Inferior parietal cortex (tissue), 1 donor: ENCODE results near the gene EEFSEC.

Experiments
- DNase-seq: peaks from one replicate; pipeline ENCODE4 v3.0.0-alpha.2; 2016; ENCODE audit errors: extremely low spot score

Gene EEFSEC

GRCh38 chr3:128316481-128316891 lies 163.2 kb downstream of the EEFSEC start:
- DNase-seq, result no peak

DNA sequence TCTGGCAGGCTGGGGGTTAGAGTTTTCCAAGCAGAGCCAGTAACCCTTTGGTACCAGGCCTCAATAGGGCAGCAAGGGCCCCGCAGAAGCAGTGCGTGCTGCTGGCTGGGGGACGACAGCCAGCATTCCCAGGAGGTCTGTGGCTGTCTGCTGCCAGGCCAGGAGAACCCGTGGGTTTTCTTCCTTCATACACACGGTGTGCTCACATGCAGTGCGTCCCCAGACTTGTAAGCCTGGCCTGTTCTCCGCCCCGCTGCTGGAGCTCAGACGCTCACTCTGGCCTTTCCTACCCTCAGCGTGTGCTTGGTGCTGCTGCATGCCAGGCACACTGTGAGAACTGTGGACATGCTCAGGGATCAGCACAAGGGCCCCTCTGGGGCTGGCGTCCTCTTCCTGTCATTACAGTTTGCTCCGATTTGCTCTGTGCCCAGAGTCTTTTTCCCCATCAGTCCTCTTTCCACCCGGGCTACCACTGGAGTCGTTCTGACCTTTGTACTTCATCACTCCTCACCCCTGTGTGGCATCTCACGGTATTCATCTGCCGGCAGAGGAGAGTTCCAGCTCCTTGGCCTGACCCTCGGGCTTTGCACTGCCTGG lies 163.9 kb downstream of the EEFSEC start:
- no peak for DNase-seq

GRCh38 chr3:128317698-128318231 lies 164.5 kb downstream of the EEFSEC start:
- DNase-seq, result no peak

DNA sequence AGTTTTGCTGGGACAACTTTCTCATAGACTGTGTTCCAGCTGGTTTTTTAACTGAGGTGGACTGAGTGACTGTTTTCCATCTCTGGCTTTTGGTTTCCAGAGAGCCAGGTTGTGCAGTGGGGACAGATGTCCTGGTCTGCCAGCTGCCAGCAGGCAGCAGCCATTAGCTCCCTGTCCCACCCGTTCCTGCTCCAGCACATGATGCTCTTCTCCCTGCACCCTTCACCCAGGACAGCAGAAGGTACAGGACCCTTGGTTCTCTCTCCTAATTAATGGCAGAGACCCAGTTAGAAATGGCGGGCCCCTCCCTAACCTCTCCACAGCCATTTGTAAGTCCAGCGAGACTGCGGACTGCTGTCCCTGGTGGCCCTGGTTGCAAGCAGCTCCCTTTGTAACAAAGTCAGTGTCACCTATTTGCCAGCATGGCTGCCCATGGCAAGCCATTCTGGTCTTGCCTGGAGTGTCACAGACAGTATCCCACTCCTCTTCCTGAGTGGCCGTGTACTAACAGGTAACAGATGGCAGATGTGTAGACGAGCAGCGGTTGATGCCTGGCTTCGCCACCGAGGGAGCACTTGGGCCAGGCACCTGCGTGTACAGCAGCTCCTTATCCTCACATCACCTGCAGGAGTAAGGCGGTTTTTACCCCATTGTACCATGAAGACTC lies 165.1 kb downstream of the EEFSEC start:
- no peak for DNase-seq

DNA sequence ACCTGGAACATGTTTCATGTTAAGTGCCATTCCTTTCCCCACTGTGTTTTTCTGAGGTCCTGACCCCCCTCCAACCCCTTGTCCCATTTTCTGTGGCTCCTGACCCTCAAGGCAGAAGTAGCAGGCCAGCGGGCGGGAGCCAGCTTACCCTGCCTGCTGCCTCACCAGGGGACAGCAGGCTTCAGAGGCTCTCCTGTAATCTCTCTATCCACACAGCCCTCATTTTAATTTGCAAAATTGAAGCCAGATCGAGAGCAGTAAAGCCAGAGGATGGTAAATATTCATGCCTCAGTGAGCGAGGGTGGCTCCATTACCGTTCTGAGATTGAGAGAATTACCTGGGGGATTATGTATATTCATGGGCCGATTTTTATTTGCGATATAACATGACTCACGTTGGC lies 165.8 kb downstream of the EEFSEC start:
- DNase-seq, result no peak

GRCh38 chr3:128319741-128320141 lies 166.5 kb downstream of the EEFSEC start:
- DNase-seq, result no peak

GRCh38 chr3:128320551-128321340 lies 167.5 kb downstream of the EEFSEC start:
- DNase-seq, result no peak

- no peak for DNase-seq
Observed at GRCh38 chr3:128321418-128321817, 168.1 kb downstream of the EEFSEC start.

- DNase-seq, result no peak
Observed at GRCh38 chr3:128322030-128323022, 169.0 kb downstream of the EEFSEC start.

GRCh38 chr3:128323206-128324081 lies 170.2 kb downstream of the EEFSEC start:
- no peak for DNase-seq

DNA sequence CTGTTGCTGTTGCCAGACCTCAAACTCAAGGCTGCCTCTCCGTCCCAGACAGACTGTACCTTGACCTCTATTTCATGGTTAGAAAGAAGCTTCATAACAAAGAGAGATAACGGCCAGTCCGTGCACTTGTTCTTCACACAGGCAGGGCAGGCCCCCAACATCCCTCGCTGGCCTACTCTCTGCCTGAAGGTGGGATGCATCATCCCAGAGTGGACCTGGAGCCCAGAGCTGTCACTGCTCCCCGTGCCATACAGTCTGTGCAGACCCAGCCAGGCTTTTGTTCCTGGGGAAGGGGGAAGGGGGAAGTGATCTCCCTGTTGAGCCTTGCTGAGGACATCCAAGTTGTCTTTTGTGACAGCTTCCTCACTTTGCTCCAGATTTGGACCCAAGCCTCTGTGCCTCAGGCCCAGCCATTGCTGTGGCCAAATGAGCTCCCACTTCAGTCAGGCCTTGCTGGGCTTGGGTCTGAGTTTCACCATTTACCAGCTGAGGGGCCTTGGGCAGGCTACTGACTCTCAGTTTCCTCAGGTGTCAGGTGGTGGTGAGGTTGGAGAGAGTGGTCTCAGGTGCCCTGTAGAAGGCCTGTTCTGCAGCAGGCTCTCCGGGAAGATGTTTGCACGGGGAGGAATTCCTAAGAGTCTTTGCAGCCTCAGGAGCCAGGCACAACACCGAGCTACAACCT lies 171.8 kb downstream of the EEFSEC start:
- no peak for DNase-seq

- no peak for DNase-seq
Observed at GRCh38 chr3:128326051-128326823, 173.0 kb downstream of the EEFSEC start.

- no peak for DNase-seq
Observed at GRCh38 chr3:128327606-128328031, 174.3 kb downstream of the EEFSEC start.

DNA sequence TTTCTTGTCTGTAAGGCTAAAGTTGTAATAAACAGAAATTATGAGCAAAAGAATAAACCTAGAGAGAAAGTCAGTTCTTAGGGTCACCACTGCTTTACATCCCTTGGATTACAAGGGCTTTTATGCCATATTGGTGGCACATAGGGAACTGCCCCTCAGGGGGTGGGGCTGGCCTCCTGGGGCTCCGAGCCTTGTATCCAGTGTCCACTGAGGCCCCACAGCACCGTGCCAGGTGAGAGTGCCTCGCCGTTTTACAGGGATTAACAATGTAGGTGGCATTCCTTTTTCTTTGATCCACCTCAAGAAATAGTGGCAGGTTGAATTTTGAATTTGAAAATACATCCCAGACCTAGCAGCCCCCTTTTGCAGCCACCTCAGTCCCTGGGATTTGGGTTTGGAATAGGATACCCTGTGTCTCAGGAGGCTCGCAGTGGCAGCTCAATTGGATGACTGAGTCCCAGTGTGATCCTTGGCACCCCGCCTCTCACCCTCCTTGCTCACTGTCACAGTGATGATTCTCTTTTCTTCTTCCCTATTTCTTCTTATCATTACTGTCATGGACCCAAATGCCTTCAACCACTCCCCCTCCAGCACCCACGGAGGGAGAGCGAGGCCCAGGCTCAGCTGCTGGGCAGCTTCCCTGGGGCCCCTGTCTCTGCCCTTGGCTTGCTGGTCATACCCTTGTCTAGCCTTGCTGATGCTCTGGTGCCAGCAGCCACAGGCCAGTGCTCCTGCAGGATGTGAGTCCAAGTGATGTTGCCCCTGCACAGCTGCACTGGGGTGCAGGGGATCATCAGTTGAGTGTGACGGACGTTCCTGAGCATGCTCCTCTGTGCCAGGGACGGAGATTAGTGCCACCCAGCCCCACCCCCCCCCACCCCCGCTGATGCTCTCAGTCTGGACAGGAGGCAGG lies 175.5 kb downstream of the EEFSEC start:
- no peak for DNase-seq

GRCh38 chr3:128329491-128330213 lies 176.4 kb downstream of the EEFSEC start:
- no peak for DNase-seq

DNA sequence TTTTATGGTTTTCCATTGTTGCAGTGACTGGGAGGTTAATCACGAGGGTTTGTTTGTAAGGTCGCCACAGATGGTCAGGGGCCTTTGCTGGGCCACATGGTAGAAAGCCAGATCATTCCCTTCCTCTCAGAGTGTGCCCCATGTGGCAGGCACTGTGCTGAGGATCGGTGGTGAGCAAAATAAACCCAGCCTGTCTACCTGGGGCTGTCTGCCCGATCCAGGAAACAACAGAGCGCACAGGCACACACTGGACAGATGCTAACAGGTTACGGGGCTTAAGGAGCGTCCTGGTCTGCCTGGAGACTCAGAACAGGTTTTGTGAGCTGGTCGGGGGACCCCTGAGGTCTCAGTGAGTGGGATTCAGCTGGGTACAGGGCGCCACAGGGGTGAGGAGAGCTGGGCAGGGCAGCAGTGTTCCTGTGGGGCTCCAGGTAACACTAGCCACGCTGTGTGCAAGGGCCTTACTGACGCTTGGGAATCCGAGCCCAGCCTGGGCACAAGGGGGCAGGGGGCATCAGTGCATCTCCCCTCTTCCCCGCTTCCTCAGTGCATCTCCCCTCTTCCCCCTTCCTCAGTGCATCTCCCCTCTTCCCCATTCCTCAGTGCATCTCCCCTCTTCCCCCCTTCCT lies 177.0 kb downstream of the EEFSEC start:
- DNase-seq, result no peak
